K562 (cell line): ENCODE results near the gene PPFIA3. TPM values are rescaled to one million over a fixed set of nuclear protein-coding genes. Genes with fewer than 3 reads are reported as not detected.
A peak's percentile ranks its signal among the peaks of the same experiment; 100 is the strongest.

Experiments used
- COPS2 ChIP-seq: fragments of 450-650 bp; conservative IDR thresholded peaks from 2 replicates; pipeline ENCODE4 v1.6.1; 2016; ENCODE audit warnings: mild to moderate bottlenecking, moderate library complexity
- RFX1 ChIP-seq: fragments of 450-650 bp; IDR thresholded peaks from 2 replicates; pipeline ENCODE4 v1.6.1; 2016; ENCODE audit warnings: mild to moderate bottlenecking, moderate library complexity
- ZNF12 ChIP-seq: sonication (generic); formaldehyde crosslinking; IDR thresholded peaks from 2 replicates; pipeline ENCODE4 v1.4.0; 2020; ENCODE audit warnings: mild to moderate bottlenecking, missing genetic modification reagents
- polyA plus RNA-seq, 8 experiments: library from polyadenylated mRNA; depleted of rRNA in 4 of 8; stranded (reverse) in 5 of 8; unstranded in 3 of 8; fragments of >200 nt; fragmentation: Nextera tagmentation in 2 of 8; fragmentation: Illumina TruSeq in 1 of 8; extraction: Ambion mirVana in 2 of 8; extraction: Trizol in 1 of 8; gene quantifications; 2 replicates each; pipeline versions ENCODE4 v1.2.1 to v1.2.3, GENCODE V29; 2011 to 2014; ENCODE audit warnings: inconsistent platforms in 1 of 8, missing spikeins in 1 of 8
- total RNA-seq, 7 experiments: library from RNA; depleted of rRNA in 6 of 7; stranded (reverse); fragments of >200 nt in 6 of 7; fragmentation: Illumina TruSeq in 2 of 7; extraction: Trizol in 2 of 7; gene quantifications; 2 replicates each; pipeline versions ENCODE4 v1.2.1 to v1.2.3, GENCODE V29; 2011 to 2021; ENCODE audit warnings: low replicate concordance in 1 of 7
- TF ChIP-seq, protein P1 (sequence below): fragments of 450-650 bp; IDR thresholded peaks from 2 replicates; pipeline ENCODE4 v1.6.1; 2016; ENCODE audit warnings: mild to moderate bottlenecking, moderate library complexity
- TF ChIP-seq, protein P2 (sequence below), 2 experiments: fragments of 450-650 bp in 1 of 2; sonication (generic) in 1 of 2; formaldehyde crosslinking in 1 of 2; IDR thresholded peaks; 2 replicates each; pipeline versions ENCODE4 v1.7.1 to v1.9.0; 2016 to 2022; ENCODE audit warnings: inconsistent platforms in 1 of 2, mild to moderate bottlenecking in 1 of 2, missing genetic modification reagents in 1 of 2

PPFIA3 gene
- total and polyA plus RNA-seq, 9 of the 15 experiments (the other 6 are each of a cell fraction or from before 2014, with no cell fraction given): 0.10 to 53.0 (median 17.6) TPM

DNA sequence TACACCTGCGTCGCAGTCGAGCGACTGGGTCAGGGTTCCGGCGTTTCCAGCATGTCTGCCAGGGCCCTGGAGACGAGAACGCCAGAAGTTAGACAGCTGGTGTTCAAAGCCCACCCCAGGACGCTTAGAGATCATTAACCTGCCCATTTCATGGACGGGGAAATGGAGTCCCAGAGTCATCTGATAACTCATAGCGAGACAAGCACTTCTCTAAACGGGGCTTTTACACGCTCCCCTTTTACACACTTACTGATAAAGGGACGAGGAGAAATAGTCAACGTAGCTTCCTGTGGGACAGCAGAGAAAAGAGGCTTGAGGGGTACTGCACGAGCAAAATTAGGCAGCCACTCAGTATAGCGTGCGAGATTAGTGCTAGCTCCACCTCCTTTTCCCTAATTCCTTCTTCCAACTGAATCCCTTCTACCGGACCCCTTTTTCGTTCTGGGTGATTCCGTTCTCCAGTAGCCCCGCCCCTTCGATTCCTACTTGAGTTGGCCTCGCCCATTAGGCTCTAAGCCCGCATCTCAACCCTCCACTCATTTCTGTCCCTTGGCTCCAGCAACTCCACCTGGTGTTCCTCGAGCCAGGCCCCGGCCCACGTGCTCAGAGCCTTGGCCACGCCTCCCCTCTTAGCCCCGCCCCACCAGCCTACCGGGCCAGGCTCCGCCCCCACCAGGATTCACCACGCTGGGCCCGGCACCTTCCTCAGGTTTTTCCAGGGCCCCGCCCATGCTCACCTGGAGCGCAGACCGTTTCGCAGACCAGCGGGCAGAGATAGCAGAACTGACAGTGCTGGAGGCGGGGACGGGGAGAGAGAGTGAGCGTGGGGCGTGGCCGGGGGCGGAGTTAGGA, 32.1 kb downstream of the PPFIA3 start (continued):
- TF ChIP-seq, protein P1, sequence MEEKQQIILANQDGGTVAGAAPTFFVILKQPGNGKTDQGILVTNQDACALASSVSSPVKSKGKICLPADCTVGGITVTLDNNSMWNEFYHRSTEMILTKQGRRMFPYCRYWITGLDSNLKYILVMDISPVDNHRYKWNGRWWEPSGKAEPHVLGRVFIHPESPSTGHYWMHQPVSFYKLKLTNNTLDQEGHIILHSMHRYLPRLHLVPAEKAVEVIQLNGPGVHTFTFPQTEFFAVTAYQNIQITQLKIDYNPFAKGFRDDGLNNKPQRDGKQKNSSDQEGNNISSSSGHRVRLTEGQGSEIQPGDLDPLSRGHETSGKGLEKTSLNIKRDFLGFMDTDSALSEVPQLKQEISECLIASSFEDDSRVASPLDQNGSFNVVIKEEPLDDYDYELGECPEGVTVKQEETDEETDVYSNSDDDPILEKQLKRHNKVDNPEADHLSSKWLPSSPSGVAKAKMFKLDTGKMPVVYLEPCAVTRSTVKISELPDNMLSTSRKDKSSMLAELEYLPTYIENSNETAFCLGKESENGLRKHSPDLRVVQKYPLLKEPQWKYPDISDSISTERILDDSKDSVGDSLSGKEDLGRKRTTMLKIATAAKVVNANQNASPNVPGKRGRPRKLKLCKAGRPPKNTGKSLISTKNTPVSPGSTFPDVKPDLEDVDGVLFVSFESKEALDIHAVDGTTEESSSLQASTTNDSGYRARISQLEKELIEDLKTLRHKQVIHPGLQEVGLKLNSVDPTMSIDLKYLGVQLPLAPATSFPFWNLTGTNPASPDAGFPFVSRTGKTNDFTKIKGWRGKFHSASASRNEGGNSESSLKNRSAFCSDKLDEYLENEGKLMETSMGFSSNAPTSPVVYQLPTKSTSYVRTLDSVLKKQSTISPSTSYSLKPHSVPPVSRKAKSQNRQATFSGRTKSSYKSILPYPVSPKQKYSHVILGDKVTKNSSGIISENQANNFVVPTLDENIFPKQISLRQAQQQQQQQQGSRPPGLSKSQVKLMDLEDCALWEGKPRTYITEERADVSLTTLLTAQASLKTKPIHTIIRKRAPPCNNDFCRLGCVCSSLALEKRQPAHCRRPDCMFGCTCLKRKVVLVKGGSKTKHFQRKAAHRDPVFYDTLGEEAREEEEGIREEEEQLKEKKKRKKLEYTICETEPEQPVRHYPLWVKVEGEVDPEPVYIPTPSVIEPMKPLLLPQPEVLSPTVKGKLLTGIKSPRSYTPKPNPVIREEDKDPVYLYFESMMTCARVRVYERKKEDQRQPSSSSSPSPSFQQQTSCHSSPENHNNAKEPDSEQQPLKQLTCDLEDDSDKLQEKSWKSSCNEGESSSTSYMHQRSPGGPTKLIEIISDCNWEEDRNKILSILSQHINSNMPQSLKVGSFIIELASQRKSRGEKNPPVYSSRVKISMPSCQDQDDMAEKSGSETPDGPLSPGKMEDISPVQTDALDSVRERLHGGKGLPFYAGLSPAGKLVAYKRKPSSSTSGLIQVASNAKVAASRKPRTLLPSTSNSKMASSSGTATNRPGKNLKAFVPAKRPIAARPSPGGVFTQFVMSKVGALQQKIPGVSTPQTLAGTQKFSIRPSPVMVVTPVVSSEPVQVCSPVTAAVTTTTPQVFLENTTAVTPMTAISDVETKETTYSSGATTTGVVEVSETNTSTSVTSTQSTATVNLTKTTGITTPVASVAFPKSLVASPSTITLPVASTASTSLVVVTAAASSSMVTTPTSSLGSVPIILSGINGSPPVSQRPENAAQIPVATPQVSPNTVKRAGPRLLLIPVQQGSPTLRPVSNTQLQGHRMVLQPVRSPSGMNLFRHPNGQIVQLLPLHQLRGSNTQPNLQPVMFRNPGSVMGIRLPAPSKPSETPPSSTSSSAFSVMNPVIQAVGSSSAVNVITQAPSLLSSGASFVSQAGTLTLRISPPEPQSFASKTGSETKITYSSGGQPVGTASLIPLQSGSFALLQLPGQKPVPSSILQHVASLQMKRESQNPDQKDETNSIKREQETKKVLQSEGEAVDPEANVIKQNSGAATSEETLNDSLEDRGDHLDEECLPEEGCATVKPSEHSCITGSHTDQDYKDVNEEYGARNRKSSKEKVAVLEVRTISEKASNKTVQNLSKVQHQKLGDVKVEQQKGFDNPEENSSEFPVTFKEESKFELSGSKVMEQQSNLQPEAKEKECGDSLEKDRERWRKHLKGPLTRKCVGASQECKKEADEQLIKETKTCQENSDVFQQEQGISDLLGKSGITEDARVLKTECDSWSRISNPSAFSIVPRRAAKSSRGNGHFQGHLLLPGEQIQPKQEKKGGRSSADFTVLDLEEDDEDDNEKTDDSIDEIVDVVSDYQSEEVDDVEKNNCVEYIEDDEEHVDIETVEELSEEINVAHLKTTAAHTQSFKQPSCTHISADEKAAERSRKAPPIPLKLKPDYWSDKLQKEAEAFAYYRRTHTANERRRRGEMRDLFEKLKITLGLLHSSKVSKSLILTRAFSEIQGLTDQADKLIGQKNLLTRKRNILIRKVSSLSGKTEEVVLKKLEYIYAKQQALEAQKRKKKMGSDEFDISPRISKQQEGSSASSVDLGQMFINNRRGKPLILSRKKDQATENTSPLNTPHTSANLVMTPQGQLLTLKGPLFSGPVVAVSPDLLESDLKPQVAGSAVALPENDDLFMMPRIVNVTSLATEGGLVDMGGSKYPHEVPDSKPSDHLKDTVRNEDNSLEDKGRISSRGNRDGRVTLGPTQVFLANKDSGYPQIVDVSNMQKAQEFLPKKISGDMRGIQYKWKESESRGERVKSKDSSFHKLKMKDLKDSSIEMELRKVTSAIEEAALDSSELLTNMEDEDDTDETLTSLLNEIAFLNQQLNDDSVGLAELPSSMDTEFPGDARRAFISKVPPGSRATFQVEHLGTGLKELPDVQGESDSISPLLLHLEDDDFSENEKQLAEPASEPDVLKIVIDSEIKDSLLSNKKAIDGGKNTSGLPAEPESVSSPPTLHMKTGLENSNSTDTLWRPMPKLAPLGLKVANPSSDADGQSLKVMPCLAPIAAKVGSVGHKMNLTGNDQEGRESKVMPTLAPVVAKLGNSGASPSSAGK: peak; percentile 93
- TF ChIP-seq ZNF12 (CRISPR knock-in tag): no peak
- TF ChIP-seq RFX1: no peak
- TF ChIP-seq, protein P2, sequence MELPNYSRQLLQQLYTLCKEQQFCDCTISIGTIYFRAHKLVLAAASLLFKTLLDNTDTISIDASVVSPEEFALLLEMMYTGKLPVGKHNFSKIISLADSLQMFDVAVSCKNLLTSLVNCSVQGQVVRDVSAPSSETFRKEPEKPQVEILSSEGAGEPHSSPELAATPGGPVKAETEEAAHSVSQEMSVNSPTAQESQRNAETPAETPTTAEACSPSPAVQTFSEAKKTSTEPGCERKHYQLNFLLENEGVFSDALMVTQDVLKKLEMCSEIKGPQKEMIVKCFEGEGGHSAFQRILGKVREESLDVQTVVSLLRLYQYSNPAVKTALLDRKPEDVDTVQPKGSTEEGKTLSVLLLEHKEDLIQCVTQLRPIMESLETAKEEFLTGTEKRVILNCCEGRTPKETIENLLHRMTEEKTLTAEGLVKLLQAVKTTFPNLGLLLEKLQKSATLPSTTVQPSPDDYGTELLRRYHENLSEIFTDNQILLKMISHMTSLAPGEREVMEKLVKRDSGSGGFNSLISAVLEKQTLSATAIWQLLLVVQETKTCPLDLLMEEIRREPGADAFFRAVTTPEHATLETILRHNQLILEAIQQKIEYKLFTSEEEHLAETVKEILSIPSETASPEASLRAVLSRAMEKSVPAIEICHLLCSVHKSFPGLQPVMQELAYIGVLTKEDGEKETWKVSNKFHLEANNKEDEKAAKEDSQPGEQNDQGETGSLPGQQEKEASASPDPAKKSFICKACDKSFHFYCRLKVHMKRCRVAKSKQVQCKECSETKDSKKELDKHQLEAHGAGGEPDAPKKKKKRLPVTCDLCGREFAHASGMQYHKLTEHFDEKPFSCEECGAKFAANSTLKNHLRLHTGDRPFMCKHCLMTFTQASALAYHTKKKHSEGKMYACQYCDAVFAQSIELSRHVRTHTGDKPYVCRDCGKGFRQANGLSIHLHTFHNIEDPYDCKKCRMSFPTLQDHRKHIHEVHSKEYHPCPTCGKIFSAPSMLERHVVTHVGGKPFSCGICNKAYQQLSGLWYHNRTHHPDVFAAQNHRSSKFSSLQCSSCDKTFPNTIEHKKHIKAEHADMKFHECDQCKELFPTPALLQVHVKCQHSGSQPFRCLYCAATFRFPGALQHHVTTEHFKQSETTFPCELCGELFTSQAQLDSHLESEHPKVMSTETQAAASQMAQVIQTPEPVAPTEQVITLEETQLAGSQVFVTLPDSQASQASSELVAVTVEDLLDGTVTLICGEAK (IDR thresholded peaks at IDR 0.05): 0 out of 2 replicates have a peak, but pooled peaks have one; percentile 11
- TF ChIP-seq, protein P2 (CRISPR knock-in tag; IDR thresholded peaks at IDR 0.05): no peak
- no peak for TF ChIP-seq COPS2
